Activated T-helper 1 cell treated with anti-CD3 and anti-CD28 coated beads, Interleukin-2, amount 50 U/mL, for 16 hours (primary cell): ENCODE results near the gene FLVCR1.

Experiments
- DNase-seq, 2 donors: peaks; one replicate each; pipeline ENCODE4 v3.0.0-alpha.2; 2020; ENCODE audit warnings: low read depth in 1 of 2, low spot score in 1 of 2

Gene FLVCR1

DNA sequence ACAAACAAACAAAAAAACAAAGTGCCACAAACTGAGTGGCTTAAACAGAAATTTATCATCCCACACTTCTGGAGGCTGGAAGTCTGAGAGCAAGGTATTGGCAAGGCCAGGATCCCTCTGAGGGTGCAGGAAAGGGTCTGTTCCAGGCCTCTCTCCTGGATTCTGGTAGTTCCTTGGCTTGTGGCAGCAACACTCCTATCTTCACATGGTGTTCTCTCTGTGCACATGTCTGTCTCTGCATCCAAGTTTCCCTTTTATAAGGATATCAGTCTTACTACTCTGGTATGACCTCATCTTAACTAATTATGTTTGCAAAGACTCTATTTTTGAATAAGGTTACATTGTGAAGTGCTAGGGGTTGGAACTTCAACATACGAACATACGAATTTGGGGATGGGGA lies 87.0 kb downstream of the FLVCR1 start:
- DNase-seq: no peak

DNA sequence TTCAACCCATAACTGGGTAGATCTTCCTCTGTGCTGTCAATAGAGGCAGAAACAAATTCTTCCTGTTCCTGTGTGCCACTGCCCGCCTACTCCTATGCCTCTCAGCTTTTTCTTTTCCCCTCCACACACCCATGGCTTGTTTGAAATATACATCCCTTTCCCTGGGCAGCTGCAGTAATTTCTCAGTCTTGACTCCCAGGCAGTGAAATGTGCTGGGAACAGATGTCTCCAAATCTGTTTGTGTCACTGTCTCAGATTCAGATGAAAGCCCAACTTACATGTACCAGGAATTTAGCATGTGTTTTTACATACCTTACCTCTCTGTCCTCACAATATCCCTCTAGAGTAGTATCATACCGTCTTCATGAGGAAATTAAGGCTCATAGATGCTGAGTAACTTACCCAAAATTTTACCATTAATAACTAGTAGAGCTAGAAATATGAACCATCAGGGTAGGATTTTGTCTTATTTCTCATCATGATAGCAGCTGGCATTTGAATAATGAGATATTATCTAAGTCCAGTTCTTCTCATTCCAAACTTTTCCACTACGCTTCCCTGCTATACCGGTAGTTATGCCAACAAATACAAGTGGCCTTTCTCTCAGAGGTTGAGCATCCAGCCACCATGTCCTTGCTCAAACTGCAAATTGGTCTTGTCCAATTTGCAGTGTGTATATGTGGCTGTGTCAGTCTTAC lies 87.5 kb downstream of the FLVCR1 start:
- DNase-seq: no peak

DNA sequence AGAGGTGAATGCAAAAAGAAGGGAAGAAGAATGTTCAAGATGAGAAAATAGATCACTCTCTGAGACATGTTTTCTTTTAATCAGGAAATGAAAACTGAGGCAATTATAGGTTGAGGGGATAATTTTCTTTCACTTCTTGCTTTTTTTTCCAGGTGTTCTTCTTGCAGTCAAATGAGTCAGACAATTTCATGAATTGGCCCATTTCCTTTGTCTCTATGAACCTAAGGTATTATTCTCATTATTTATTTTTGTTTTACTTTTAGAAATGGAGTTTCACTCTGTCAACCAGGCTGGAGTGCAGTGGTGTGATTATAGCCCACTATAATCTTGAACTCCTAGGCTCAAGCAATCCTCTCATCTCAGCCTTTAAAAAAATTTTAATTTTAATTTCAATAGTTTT lies 88.8 kb downstream of the FLVCR1 start:
- DNase-seq: no peak
